Measurements from ENCODE around the gene DDI2.

GRCh38 chr1:15660151-15660550 lies 42.9 kb downstream of the DDI2 start:
- TF ChIP-seq CTCF (optimal IDR thresholded peaks at IDR 0.05 in 1 of 3, IDR thresholded peaks at IDR 0.05 in 1 of 3, conservative IDR thresholded peaks at IDR 0.05 in 1 of 3; ENCODE audit: extremely low read depth in 1 of 3, insufficient read depth in 2 of 3, low read length in 3 of 3) (no peak), EZH2 (IDR thresholded peaks at IDR 0.05; ENCODE audit: low read length) (no peak)

Data from keratinocyte (primary cell).